ENCODE data around the gene HMGXB3. TPM values are rescaled to one million over a fixed set of nuclear protein-coding genes. Genes with fewer than 3 reads are reported as not detected.

HMGXB3 gene
- total RNA-seq, 1 donor from 2014 or later: 55.7 TPM

DNA sequence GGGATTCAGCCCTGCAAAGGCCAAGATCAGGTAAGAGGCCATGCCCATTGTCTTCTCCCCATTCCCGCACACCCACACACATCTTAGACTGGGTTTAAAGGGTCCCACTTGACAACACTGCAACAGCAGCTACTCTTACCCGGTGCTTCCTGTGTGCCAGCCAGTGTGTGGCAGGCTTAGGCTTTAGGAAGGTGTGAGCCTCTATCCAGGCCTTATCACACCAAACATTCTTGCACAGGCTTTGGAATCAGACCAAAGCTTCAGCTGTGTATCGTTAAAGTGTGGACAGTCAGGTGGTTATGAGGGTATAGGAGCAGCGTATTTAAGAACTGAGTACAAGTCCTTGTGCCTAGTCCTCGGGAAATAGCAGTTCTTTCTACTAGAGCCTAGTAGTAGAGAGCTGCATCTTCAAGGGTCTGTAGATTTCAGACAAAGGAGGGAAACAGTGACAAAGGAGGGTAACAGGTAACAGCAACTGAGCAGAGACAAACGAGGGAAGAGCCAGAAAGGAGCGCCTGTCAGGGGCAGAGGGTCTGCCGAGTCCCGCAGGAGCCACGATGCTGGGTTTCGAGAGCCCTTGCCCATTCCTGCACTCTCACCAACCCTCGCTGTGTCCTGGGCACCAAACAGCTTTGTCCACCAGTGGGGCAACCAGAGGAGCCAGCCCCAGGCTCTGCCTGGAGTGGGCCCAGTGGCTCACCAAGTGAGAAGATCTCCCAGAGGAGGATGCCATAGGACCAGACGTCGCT lies 55.0 kb downstream of the HMGXB3 start:
- Mint-ChIP-seq H3K36me3 (ENCODE audit: low read depth, unreplicated experiment) (peaks cover 32% of the 10 kb centered on the region), H3K4me3 (ENCODE audit: unreplicated experiment) (peak overlapping the region; percentile 7), H3K27ac (ENCODE audit: unreplicated experiment) (peak overlapping the region; percentile 15), H3K9me3 (ENCODE audit: unreplicated experiment) (no peaks in the 10 kb centered on the region), H3K27me3 (ENCODE audit: unreplicated experiment) (peaks cover 10% of the 10 kb centered on the region), H3K4me1 (ENCODE audit: unreplicated experiment) (peaks cover 14% of the 10 kb centered on the region)
- TF ChIP-seq, protein P1, sequence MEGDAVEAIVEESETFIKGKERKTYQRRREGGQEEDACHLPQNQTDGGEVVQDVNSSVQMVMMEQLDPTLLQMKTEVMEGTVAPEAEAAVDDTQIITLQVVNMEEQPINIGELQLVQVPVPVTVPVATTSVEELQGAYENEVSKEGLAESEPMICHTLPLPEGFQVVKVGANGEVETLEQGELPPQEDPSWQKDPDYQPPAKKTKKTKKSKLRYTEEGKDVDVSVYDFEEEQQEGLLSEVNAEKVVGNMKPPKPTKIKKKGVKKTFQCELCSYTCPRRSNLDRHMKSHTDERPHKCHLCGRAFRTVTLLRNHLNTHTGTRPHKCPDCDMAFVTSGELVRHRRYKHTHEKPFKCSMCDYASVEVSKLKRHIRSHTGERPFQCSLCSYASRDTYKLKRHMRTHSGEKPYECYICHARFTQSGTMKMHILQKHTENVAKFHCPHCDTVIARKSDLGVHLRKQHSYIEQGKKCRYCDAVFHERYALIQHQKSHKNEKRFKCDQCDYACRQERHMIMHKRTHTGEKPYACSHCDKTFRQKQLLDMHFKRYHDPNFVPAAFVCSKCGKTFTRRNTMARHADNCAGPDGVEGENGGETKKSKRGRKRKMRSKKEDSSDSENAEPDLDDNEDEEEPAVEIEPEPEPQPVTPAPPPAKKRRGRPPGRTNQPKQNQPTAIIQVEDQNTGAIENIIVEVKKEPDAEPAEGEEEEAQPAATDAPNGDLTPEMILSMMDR (IDR thresholded peaks at IDR 0.05; ENCODE audit: unreplicated experiment): no peak
- DNase-seq (ENCODE audit: low spot score): no peak

DNA sequence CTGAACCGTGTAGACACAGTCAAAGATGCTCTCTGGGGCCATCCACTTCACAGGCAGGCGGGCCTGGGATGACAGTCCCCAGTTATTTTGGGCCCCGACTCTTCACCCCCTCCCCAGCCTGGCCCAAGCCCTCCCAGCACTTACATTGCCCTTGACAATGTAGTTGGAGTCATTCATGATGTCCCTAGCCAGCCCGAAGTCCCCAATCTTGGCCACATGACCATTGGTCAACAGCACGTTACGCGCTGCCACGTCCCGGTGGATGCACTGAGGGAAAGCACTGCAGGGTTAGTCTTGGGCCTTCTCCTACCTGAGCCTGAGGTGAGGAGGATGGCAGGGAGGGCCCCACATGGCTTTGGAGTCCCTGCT lies 55.5 kb downstream of the HMGXB3 start:
- H3K27ac Mint-ChIP-seq (ENCODE audit: unreplicated experiment): no peak overlapping the region
- peaks cover 27% of the 10 kb centered on the region for H3K36me3 Mint-ChIP-seq (ENCODE audit: low read depth, unreplicated experiment)

DNA sequence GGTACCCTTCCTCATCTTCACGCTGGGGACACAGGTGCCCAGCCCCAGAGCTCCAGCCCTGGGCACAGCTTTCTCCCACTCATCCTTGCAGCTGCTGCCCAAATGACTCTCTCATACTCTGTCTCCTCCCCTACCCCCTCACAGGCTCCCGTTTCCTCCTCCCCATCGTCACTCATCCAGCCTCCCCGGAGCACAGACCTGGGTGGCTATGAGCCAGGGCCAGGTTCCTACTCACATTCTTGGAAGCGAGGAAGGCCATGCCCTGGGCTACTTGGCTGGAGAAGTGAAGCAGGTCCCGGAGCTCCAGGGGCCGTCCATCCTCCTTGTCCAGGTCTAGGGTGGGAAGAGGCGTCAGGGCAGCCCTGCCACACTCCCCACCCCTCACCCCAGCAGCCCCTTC lies 56.5 kb downstream of the HMGXB3 start:
- H3K4me3 Mint-ChIP-seq (ENCODE audit: unreplicated experiment): no peak overlapping the region
- H3K36me3 Mint-ChIP-seq (ENCODE audit: low read depth, unreplicated experiment): peaks cover 20% of the 10 kb centered on the region
- no peak for DNase-seq (ENCODE audit: low spot score)
- TF ChIP-seq, protein P1 (IDR thresholded peaks at IDR 0.05; ENCODE audit: unreplicated experiment): no peak
- H3K4me1 Mint-ChIP-seq (ENCODE audit: unreplicated experiment): no peaks in the 10 kb centered on the region
- H3K9me3 Mint-ChIP-seq (ENCODE audit: unreplicated experiment): no peaks in the 10 kb centered on the region
- H3K27me3 Mint-ChIP-seq (ENCODE audit: unreplicated experiment): peaks cover 12% of the 10 kb centered on the region
- H3K27ac Mint-ChIP-seq (ENCODE audit: unreplicated experiment): no peak overlapping the region

More for the DNA sequence above, 55.5 kb downstream of the HMGXB3 start:
- H3K4me1 Mint-ChIP-seq (ENCODE audit: unreplicated experiment): peaks cover 9% of the 10 kb centered on the region
- no peaks in the 10 kb centered on the region for H3K9me3 Mint-ChIP-seq (ENCODE audit: unreplicated experiment)
- H3K4me3 Mint-ChIP-seq (ENCODE audit: unreplicated experiment): no peak overlapping the region
- DNase-seq (ENCODE audit: low spot score): no peak
- peaks cover 10% of the 10 kb centered on the region for H3K27me3 Mint-ChIP-seq (ENCODE audit: unreplicated experiment)
- TF ChIP-seq, protein P1 (IDR thresholded peaks at IDR 0.05; ENCODE audit: unreplicated experiment): no peak

DNA sequence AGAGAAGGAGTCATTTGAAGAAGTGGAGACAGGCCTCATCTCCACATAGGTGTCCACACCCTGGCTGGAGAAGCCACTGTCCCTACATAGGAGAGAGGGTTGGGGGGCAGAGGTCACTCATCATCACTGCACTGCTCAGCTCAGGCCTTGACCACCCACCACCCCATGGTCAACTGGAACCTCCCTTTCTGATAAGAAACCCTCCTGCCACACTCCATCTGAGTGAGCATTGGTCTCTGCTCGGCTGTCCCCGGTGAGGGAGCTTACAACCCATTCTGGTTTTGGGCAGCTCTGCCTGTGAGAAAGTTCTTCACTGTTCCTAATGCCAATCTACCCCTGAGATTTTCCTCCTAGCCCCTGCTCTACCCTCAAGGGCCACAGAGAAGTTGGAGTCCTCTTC lies 57.0 kb downstream of the HMGXB3 start:
- H3K36me3 Mint-ChIP-seq (ENCODE audit: low read depth, unreplicated experiment): peaks cover 20% of the 10 kb centered on the region
- no peaks in the 10 kb centered on the region for H3K9me3 Mint-ChIP-seq (ENCODE audit: unreplicated experiment)
- peaks cover 13% of the 10 kb centered on the region for H3K27me3 Mint-ChIP-seq (ENCODE audit: unreplicated experiment)
- no peak for DNase-seq (ENCODE audit: low spot score)
- TF ChIP-seq, protein P1 (IDR thresholded peaks at IDR 0.05; ENCODE audit: unreplicated experiment): no peak
- no peak overlapping the region for H3K4me3 Mint-ChIP-seq (ENCODE audit: unreplicated experiment)
- H3K27ac Mint-ChIP-seq (ENCODE audit: unreplicated experiment): peak overlapping the region; percentile 49
- H3K4me1 Mint-ChIP-seq (ENCODE audit: unreplicated experiment): peaks cover 3% of the 10 kb centered on the region

DNA sequence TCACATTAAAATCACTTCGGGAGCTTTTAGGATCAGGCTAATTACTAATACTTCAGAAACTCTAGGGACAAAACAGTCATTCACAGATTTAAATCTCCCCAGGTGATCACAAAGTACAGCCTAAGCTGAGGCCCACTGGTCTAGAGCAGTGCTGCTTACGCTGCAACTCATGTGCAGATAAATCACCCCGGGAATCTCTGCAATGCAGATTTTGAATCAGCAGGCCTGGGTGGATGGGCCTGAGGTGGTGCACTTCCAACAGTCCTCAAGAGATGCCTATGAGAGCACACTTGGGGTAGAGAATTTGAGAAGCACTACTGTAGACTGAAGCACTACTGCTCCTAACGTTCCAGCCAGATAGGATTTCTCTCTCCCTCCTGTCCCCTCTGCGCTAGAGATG lies 57.5 kb downstream of the HMGXB3 start:
- TF ChIP-seq, protein P1 (IDR thresholded peaks at IDR 0.05; ENCODE audit: unreplicated experiment): no peak
- peaks cover 6% of the 10 kb centered on the region for H3K4me1 Mint-ChIP-seq (ENCODE audit: unreplicated experiment)
- H3K36me3 Mint-ChIP-seq (ENCODE audit: low read depth, unreplicated experiment): peaks cover 15% of the 10 kb centered on the region
- no peak for DNase-seq (ENCODE audit: low spot score)
- no peaks in the 10 kb centered on the region for H3K9me3 Mint-ChIP-seq (ENCODE audit: unreplicated experiment)
- peaks cover 13% of the 10 kb centered on the region for H3K27me3 Mint-ChIP-seq (ENCODE audit: unreplicated experiment)
- H3K4me3 Mint-ChIP-seq (ENCODE audit: unreplicated experiment): no peak overlapping the region
- peak overlapping the region; percentile 49 for H3K27ac Mint-ChIP-seq (ENCODE audit: unreplicated experiment)
